Stimulated activated CD4-positive, alpha-beta T cell treated with anti-CD3 and anti-CD28 coated beads, Interleukin-4, amount 100 ng/mL, for 24 hours (primary cell): Measurements from ENCODE around the gene IL9.
"Not testable (repeated sequence)": the region's sequence is repeated elsewhere in the genome, so short reads cannot be mapped to it uniquely, and the experiment has no call there.

Experiments used
- DNase-seq: peaks from one replicate; pipeline ENCODE4 v3.0.0-alpha.2; 2020

IL9 gene

GRCh38 chr5:135867599-135867998 lies 28.0 kb downstream of the IL9 start:
- no peak for DNase-seq

GRCh38 chr5:135866016-135866415 lies 29.6 kb downstream of the IL9 start:
- no peak for DNase-seq

GRCh38 chr5:135864503-135865435 lies 30.9 kb downstream of the IL9 start:
- DNase-seq: no peak

- no peak for DNase-seq
Measured at GRCh38 chr5:135862744-135863143, 32.9 kb downstream of the IL9 start.

- no peak for DNase-seq
Measured at GRCh38 chr5:135862086-135862485, 33.6 kb downstream of the IL9 start.

GRCh38 chr5:135861641-135862040 lies 34.0 kb downstream of the IL9 start:
- DNase-seq: no peak

- no peak for DNase-seq
Measured at GRCh38 chr5:135859641-135860040, 36.0 kb downstream of the IL9 start.

GRCh38 chr5:135859186-135859585 lies 36.5 kb downstream of the IL9 start:
- not testable (repeated sequence) for DNase-seq

- no peak for DNase-seq
Measured at GRCh38 chr5:135857630-135858311, 37.9 kb downstream of the IL9 start.

- DNase-seq: no peak
Measured at GRCh38 chr5:135851915-135852845, 43.5 kb downstream of the IL9 start.

GRCh38 chr5:135851186-135851914 lies 44.3 kb downstream of the IL9 start:
- no peak for DNase-seq

- DNase-seq: no peak
Measured at GRCh38 chr5:135850671-135851070, 45.0 kb downstream of the IL9 start.

- DNase-seq: no peak
Measured at GRCh38 chr5:135850231-135850630, 45.4 kb downstream of the IL9 start.

GRCh38 chr5:135847976-135848375 lies 47.7 kb downstream of the IL9 start:
- no peak for DNase-seq

GRCh38 chr5:135846311-135846710 lies 49.3 kb downstream of the IL9 start:
- DNase-seq: no peak

GRCh38 chr5:135843571-135844337 lies 51.9 kb downstream of the IL9 start:
- DNase-seq: no peak

- no peak for DNase-seq
Measured at GRCh38 chr5:135842737-135843136, 52.9 kb downstream of the IL9 start.
